GF-D8 (cell line): Measurements from ENCODE around the gene PKD1.

ENCODE experiments used
- DNase-seq: peaks from one replicate; lab custom pipeline; 2025; lab: John Stamatoyannopoulos, UW

Gene PKD1

DNA sequence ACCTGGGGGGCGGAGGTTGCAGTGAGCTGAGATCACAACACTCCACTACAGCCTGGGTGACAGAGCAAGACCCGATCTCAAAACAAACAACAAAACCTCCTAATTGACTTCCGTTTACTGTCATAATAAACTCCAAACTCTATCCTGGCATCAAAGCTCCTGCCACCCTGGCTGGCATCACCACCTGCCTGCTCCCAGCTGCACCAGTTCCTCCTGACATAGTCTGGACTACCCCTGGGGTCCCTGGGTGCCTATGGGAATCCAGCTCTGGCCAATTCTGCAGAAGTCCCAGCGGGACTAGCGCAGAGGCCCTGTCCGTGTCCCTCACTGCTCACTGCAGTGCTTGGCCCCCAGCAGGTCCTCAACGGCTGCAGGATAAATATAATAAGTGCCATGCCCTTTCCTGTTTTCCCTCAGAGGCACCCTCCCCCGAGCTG, 88.8 kb downstream of the PKD1 start:
- DNase-seq = no peak

DNA sequence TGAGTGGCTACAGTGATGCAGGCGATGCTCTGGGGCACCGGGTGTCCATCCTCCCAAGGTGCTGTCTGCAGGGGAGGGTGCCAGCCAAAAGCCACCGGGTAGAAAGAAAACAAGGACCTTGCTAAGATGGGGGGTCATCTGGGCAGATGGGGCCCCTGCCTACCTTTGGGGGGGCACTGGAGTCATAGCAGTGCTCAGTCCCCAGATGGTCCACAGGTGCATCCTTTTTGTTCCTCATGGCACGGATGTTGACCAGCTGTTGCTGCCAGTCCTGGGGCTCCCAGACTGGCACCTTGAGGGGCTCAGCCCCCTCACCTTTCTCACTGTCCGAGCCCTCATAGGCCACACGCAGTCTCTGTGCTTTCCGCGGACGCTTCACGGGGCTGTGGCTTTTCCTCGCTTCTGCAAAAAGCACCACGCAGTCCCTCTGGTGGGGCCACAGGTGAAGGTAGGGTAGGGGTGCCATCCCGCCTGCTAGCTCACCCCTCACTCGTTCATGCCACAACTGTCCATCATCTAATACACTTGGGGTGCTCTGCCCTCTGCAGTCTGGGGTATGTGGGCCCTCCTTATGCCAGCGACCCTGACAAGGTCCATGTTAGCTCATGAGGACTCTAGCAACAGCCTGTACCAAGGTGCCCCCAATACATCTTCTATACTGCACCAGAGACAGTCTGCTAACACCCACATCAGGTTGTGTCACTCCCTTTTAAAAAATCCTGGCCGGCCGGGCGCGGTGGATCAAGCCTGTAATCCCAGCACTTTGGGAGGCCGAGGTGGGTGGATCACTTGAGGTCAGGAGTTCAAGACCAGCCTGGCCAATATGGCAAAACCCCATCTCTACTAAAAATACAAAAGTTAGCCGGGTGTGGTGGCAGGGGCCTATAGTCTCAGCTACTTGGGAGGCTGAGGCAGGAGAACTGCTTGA, 89.5 kb downstream of the PKD1 start:
- no peak for DNase-seq

DNA sequence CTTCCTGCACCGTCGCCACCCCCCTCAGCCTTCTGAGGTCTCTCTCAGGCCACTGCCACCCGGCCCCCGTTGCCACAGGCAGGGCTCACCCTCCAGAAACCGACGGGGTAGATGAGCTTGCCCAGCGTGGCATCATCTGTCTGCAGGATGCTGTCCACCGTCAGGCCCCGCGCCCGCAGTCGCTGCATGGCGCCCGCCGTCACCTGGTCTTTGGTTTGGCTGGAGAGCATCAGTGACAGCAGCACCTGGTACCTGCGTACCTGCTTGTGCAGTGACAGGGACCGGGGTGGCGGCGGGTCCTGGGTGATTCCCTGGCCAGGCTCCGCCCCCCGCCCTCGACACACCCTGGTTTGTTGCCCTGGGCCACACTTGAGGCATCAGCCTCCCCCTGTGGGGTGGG, 91.2 kb downstream of the PKD1 start:
- no peak for DNase-seq

DNA sequence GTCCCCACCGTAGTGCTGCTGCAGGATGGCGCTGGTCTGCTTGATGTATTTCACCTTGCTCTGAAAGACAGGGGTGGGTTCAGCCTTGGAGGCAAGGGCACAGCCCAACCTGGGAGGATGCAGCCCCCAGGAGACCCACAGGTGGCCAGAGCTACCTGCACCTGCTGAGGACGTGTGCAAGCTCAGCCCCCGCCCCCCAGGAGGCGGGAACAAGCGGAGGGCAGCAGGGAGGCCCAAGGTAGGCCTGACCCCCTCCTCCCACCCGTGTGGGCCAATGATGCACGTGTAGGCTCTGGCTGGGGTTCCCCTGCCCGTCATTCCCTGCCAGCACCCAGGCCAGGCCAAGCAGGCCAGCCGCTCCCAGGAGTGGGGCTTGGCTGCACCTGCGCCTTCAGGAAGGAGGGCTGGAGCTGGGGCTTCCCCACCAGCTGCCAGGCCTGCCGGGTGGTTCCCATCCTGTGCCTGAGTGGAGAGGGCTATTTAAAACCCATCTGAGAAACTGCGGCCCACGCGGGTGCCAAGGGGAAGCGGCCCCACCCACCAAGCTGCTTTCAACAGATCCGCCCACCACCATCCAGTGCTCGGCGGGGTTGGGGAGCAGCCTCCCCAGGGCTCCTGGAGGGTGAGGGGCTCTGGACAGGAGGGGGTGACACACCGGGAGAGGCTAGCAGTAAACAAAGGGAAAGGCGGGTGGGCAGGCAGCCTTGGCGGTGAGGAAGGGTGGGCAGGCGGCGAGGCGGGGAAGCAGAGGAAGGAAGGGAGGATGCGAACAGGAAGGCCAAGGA, 91.8 kb downstream of the PKD1 start:
- no peak for DNase-seq

DNA sequence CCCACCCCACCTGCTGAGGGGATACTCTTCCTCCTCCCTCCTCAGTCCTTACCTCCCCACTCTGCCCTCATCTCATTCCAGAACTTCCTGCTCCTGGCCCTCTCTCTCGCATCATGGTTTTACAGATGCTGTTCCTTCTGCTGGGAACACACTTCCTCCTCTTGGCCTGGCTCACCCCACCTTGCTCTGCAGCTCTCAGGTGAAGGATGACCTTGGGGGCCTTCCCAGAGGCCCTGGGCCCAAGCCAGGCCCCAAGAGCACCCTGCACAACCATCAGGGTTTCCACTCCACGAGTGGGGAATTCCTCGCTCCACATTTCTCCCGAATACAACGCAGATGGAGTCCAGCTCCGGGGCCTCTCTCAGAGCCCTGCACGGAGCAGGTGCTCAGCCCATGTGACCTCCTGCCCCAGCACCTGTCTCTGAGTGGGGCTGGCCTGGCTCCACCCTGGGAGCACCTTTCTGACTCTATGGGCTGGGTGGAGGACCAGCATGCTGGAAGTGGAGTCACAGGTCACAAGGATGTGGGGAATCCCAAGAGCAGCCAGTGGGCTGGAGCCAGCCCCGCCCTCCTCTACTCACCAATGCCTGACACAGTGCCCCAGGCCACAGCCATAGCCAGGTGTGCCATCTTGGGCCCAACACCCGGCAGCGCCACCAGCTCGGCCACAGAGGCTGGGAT, 92.6 kb downstream of the PKD1 start:
- DNase-seq = no peak

DNA sequence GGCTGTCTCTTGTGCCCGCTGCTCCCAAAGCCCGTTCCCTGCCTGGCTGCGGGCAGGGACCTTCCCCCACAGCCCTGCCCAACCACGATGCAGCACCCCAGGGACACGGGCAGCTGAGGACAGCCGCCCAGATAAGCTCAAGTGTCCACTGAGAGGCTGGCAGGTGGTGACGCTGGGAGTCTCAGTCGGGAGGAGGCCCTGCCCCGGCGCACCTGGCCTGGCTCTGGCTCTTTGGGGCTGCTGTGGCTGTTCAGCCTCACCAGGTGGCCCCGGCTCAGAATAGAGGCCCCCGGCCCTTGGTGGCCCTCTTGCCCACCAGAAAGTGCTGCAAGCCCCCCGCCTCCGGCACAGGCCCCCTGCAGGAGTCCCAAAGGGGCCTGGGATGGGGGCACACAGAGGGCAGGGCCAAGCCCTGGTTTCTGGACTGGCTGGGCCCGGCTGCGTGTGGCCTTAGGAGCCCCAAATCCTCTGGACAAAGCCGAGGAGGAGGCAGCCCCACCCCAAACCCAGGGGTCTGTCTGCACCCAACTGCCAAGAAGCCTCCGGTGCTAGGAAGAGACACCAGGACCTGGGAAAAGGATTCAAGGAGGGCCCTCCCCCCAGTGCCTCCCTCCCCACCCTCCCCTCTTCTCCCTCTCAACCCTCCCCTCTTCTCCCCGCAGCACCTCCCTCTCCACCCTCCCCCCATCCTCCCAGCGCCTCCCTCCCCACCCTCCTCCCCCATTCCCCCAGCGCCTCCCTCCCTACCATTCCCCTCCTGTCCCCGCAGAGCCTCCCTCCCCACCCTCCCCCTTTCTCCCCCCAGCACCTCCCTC, 93.3 kb downstream of the PKD1 start:
- no peak for DNase-seq

DNA sequence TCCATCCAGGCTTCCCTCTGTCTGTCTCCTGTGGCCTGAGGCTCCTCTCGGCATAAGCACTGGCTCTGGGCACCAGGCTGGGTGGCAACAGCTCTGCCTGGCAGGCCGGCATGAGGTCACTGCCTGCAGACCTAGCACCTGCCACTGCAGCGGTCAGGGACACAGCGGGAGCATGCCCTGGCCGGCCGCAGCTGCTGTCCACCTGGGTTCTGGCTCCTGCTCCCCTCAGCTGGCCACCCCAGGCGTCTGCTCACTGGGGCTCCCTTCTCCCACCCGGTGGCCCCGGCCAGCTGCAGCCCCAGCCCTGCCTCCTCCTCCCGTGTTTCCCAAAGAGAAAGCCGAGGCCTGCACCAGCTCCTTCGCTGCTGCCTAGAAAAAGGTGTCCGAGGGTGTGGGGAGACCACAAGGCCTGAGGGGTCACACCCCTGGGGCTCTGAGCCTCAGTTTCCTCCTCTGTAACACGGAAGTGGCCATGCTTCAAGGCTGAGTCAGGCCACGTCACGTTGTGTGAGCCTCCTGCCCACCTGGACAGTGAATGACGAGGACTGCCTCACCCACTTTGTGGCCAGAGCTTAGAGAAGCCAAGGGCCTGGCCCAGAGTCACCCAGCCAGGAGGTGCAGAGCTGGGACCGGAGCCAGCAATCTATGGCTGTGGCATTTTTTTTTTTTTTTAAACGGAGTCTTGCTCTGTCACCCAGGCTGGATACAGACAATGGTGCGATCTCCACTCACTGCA, 94.7 kb downstream of the PKD1 start:
- DNase-seq = no peak

DNA sequence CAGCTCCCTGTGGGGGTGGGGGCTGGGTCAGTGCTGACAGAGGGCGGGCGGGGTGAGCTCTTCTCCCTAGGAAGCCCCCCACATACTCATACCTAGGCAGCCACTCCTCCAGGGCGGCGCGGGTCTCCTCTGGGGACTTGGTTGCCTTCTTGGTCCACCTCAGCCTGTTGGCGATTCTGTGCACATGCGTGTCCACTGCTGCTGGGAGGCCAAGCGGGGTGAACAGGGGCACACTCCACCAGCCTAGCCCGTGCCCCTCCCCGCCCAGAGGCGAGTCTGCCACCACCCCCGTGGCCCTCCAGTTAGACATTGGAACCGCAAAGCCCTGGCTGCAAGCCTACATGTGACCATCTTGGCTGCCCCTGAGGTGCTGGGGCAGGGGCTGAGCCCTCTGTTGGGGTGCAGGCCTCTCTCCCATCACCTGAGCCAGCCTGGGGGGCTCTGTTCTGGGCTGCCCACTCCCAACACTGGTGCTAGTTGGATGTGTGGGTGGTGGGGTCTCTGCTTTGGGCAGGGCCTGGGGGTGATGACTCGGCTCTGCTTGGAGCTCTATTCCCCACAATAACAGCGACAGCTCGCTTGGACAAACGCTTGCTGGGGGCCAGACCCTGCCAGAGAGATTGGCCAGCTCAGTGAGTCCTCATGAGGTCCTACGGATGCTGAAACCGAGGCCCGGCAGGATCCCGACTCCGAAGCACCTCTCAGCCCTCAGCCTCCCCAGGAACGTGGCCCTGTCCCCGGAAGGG, 95.5 kb downstream of the PKD1 start:
- DNase-seq = no peak

DNA sequence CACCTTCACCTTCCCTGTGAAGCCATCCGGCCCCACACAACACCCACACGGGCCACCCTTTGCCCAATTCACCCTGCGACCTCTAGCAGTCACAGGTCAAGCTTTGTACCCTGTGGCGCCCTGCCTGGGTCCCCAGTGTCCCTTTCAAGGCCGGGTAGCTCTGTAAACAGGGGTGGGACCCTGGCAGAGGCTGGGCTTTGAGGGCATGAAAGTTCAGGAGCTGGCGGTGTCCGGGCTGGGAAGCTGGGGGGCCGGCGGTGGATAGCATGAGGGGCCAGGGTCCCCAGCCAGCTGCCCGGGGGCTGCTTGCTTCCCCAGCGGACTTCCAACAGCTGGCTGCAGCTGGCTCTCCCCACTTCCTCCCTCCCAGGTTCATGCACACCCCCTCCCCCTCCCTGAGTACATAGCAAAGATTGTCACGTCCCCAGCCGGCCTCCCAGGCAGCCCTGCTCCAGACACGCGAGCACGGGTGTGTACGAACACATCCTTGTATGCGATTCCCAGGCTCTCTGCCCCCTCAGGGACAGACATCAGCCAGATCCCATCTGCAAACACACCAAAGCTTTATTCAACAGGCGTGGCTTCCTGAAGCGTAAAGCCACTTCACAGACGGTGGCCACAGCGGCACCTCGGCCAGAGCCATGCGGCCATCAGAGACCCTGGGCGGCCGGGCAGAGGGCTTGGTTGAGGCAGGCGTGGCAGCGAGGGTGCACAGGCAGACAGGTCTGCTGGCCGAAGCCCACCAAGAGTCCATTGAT, 96.2 kb downstream of the PKD1 start:
- no peak for DNase-seq
